NCI-H1436 (cell line): Measurements from ENCODE around the gene PALB2.

Experiments
- DNase-seq: peaks from one replicate; lab custom pipeline; 2025; lab: John Stamatoyannopoulos, UW

PALB2 gene

DNA sequence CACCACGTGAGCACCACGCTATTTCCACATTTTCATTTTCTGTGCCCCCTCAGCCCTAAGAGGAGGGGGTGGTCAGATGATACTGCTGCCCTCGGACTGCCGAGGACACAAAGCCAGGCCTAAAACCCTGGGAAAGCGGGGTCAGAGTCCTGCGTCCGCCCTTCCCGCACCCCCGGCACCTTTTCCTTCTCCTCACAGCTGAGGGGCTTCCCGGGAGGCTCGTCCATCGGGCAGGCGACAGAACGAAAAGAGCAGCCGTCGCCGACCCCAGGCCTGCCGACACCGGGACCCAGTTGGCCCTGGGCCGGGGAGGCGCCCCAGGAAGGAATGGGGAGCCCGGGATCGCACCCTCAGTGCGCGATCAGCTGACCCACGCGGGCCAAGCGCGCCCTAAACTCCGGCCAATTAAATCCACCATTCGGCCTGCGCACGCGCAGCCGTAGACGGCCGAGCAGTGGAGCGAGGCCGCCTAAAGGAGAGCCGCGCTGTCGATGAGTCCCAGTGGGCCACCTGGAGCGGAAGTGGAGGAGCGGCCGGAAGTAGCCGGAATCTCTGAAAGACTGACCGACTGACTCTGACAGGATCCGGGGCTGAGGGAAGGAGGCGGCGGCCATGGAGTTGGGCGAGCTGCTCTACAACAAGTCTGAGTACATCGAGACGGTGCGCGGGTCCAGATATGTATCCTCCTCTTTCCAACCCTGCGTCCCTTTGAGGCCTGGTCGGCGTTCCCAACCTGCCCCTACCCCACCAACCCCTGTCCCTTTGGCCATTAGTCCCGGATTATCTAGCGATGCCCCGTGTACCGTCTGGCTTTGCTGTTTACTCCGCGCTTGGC is at the start of gene PALB2, which contains the start of gene DCTN5:
TSS of gene PALB2 (minus strand) at position 380 of the 835 bp plus-strand sequence. CDS start at position 227, 153 bp downstream.
TSS of gene DCTN5 (plus strand) at position 536 of the 835 bp plus-strand sequence. CDS start at position 613, 77 bp downstream.
- DNase-seq: peak; percentile 90

DNA sequence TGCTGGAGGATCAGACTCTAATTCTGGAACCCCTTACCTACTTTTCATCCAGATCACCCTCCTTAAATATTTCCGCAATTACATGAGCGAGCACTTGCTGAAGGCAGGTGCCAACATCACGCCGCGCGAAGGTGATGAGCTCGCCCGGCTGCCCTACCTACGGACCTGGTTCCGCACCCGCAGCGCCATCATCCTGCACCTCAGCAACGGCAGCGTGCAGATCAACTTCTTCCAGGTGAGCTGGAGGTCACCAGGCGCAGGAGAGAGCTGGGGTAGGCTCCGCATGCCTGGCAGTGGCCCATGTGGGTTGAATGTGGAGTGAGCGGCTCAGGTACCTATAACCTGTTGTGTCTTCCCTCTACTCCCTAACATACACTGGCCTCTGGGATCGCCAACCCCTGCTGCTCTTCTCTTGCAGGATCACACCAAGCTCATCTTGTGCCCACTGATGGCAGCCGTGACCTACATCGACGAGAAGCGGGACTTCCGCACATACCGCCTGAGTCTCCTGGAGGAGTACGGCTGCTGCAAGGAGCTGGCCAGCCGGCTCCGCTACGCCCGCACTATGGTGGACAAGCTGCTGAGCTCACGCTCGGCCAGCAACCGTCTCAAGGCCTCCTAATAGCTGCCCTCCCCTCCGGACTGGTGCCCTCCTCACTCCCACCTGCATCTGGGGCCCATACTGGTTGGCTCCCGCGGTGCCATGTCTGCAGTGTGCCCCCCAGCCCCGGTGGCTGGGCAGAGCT is 48.5 kb upstream of the PALB2 start:
- no peak for DNase-seq

DNA sequence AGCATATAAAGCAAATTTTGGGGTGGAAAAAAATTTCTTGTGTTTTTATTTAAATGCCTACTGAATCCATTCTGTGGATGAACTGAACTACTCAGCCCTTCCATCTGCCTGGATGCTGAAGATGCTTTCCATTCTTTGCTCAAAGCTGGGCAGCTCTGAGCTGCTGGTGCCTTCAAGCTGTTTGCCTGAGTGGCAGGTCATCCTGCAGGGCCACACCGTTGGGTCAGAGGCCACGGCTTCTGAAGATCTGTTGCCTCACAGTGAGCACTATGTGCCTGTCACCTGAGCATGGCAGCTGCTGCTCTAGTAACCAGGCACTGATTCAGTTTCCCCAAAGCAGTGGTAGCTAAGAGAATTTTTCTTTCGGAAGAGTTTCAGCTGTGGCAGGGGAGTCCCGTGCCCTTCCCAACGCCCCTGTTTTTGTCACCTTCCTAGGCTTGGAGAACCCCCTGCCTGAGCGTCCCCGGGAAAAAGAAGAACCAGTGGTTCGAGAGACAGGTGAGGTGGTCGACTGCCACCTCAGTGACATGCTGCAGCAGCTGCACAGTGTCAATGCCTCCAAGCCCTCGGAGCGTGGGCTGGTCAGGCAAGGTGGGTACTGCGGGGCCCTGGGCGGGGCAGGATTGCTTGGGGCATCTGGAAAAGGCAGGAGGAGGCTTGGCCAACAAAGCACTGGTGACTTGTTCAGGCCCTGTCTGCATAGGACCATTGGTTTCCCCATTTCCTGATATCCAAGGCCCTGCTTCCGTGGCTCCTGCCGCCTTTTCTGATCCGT is 46.1 kb upstream of the PALB2 start:
- DNase-seq: no peak

DNA sequence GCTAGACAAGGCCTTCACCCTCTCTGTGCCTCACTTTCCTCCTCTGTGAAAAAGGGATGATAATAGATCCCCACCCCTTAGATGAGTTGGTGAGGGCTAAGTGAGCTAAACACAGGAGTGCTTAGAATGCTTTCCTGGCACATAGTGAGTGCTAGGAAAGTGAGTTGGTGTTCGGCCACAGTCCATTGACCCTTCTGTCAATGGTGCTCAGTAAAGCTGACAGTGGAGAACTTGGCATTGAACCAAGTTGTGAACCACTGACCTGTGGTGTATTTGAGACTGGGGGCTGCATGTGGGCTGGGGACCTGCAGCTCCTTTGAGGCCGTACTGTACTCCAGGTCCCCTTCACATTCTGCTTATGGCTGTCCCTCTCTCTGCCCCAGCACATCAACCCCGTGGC is 42.4 kb upstream of the PALB2 start:
- no peak for DNase-seq

DNA sequence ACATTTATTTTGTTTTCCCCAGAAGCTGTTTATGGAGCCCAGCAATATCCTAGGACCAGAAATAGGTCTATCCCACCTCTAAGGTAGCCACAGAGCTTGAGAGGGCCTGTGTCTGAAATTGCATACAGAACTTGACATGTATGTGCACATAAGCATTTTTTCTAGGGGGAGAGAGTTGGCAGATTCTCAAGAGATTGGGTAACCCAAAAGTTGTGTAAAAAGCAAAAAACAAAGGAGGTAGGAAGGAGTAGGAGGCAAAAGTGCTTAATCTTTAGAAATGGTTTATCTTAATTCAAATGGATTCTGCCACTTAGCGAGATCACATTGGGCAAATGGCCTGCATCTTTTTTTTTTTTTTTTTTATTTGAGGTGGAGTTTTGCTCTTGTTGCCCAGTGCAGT is 41.1 kb upstream of the PALB2 start:
- DNase-seq: no peak

DNA sequence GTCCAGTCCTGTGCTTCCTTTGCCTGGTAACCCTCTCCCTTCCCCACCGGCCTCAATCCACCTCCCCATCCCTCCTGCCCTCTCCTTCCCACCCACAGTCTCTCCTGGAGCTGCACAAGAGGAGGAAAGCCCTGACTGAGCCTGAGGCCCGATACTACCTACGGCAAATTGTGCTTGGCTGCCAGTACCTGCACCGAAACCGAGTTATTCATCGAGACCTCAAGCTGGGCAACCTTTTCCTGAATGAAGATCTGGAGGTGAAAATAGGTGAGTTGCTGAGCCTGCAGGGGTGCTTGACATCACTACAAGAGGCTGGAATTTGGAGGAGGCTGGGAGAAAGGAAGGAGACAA is 38.9 kb upstream of the PALB2 start:
- no peak for DNase-seq

DNA sequence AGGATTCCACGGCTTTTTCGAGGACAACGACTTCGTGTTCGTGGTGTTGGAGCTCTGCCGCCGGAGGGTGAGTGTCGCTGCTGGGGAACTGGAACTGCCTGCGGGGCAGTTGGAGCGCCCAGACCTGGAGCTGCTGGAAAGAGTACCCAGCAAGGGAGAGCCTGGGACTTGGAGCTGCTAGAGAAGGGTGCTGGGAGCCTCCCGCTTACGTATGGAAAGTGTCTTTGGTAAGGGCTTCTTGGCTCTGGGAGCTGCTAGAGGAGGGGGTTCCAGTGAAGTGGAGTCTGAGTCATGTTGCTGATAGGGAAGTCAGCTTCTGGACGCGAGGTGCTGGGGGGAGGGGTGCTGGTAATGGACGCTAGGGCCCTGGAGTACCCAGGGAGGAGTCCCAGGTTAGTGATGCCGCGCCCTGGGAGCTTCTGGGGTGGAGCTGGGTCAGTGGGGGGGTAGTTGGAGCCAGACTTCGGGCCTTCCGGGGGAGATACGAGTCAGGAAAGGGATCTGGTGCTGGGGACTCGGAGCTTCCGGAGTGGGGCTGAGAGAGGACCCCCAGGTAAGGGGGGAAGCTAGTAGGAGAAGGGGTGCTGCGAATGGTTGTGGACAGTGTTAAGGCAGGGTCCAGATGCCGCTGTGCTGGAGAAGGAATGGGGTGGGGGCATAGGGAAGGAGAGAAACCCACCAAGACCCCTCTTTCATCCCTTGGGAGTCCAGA is 38.3 kb upstream of the PALB2 start:
- DNase-seq: peak; percentile 0

DNA sequence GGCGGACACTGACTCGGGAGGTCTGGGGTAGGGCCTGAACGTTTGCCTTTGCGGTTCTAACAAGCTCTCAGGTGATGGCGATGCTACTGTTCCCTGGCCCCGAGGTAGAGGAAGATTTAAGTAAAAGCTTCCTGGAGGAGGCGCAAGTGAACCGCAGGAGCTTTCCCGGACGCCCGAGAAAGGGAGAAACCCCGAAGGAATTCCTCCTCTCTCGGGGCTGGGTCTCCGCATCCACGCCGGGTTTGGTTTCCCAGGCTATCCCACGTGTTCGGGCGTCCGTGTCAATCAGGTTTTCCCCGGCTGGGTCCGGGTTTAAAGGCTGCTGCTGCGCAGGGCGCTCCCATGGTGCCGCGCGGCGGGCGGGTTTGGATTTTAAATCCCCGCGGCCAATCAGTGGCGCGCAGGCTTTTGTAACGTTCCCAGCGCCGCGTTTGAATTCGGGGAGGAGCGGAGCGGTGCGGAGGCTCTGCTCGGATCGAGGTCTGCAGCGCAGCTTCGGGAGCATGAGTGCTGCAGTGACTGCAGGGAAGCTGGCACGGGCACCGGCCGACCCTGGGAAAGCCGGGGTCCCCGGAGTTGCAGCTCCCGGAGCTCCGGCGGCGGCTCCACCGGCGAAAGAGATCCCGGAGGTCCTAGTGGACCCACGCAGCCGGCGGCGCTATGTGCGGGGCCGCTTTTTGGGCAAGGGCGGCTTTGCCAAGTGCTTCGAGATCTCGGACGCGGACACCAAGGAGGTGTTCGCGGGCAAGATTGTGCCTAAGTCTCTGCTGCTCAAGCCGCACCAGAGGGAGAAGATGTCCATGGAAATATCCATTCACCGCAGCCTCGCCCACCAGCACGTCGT is 37.5 kb upstream of the PALB2 start, which contains the start of gene PLK1:
TSS of gene PLK1 (plus strand) at position 460 of the 844 bp plus-strand sequence. CDS start at position 504, 44 bp downstream.
- DNase-seq: peak; percentile 82

DNA sequence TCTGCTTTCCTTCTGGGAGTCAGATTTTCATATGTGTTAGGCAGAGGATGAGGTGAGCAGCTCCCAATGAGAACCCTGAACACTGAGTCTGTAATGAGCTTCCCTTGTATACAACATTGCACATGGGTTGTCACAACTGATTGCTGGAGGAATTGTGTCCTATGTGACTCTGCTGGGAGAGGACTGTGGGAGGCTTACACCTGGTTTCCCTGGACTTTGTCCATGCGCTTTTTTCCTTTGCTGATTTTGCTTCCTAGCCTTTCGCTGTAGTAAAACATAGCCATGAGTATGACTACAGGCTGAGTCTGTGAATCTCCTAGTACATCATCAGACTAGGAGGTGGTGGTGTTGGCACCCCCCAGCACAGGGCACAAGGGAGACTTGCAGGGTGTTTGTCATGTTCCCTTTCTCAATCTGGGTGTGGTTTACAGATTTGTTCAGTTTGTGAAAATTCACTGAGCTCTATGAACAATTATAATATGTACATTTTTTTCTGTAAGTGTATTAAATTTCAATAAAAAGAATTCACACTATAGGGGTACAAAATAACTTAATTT is 35.9 kb upstream of the PALB2 start:
- DNase-seq: no peak

DNA sequence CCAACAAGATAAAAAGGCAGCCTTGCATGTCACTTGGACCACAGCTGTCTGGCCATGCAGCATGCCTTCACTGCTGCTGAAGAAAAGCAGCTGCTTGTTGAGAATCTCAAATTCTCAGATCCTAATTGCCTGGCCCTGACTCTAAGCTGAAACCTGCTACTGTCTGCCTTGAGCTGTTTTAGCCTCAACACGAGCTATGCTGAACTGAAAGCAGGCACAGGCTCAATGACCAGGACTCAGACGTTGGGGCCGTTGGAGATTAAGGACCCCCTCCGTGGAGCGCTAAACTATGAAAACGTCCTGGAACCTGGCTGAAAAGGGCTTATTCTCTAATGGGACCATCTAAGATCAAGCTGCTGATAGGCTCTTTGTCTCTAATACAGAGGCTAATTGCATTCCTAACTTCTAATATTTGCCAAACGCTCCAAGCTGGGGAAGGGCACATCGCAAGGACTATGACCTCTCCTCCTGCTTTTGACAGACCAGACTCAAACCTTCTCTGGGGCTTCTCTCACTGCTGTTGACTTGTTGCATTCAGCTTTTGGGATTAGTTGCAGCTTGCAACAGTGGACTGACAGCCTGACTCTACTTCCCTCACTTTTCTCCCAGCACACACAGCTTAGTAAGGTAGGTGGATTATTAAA is 33.0 kb upstream of the PALB2 start:
- DNase-seq: no peak

DNA sequence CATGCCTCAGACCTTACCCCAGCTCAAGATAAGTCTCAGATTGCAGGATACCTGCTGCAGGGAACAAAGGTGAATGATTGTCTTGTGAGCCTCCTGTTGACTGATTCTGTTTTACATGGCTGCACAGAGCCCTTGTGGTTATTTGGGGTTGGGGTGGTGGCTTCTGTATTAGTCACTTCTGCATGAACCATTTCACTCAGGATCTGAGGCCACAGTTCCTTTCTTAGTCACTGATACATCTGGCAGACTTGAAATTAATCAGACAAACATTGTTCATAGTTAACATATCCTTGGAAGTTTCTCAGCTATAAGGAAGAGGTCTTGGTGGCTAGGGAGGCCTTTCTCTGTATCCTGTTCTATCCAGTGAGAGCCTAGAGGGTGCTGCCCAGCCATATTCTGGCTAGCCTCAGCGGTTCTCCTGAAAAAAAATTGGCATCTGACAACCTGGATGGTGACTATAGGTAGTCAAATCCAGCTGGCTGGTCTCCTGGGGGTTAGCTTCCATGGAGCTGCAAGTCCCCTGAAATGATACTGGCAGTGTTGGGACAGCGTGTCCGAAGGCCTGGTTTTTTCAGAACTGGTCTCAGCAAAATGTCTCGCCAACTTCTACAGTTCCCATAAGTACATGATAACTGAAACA is 29.1 kb upstream of the PALB2 start:
- DNase-seq: no peak

DNA sequence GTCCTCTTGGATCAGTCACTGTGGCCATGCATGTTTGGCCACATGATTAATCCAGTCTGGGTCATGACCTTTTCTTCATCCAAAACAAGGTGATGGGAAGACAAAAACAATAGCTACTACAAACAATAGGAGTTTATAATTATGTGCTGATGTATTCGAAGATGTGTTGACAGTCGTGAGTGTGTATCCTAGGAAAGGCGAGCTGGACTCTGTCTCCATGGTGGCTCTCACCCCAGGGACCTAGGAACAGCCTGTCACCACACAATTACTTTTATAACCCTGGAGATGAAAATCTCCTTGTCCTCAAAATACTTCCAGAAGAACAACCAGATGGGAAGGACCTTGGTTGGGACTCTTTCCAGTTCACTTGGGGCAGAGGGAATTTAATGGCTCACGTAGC is 27.8 kb upstream of the PALB2 start:
- no peak for DNase-seq

DNA sequence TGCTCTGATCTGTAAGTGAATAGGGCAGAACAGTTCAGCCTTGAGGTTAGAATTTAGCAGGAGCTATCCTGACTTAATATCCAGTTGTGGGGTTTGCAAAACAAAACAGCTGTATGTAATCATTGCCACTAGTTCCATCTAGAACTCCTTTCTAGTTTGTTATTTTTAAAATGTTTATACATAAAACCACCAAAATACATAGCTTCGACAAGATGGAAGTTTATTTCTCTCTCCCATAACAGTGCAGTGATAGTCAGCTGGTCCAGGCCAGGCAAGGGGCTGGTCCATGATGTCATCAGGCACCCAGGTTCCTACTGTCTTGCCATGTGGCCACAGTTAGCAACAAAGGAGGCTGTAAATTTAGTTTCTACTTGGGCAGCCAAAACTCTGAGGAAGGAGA is 27.1 kb upstream of the PALB2 start:
- no peak for DNase-seq

DNA sequence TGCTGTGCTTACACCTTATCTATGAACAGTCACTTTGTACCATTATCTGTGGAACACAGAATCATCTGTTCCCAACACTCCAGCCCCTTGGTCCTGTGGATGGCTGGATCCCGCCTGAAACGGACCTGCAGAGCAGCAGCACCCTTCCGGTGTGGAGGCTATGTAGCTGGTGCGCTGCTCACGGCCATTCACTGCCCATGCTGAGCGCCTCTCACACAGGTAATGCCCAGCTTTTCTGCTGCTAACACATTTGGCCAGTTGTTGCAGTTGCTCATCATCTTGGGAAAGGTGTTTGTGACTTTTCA is 26.2 kb upstream of the PALB2 start:
- no peak for DNase-seq

DNA sequence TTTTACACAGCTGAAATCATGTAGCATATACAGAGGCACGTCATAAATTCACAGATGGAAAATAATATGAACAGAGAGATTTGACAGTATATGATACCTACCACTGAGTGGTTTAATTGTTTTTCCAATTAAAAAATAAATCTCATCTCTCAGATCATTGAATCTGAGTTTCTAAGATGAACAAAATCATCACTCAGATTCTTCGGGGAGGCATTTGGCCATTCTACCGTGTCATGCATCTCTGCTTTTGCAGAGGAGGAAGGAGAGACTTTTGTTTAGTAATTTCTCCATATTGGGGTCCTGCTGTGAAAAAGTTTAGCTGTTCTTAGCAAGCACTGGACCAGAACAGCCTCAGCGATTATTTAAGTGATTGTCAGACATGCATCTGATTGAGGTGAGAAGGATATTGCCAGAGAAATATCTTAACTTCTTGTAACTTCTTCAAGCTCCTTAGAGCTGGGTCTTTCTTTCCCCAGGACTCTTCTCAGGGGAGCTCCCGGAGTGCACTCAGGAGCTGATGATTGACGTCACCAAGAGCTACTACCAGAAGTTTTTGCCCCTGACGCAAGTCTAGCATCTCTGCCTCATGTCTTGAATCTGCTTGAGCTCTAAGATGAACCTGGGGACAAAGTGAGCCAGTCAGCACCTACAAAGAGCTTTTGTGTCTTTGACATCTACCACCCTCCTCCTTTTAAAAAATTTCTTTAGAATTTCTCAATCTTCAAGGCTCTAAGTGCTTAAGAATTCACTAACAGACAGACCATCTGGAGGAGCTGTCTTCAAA is 25.7 kb upstream of the PALB2 start:
- no peak for DNase-seq

DNA sequence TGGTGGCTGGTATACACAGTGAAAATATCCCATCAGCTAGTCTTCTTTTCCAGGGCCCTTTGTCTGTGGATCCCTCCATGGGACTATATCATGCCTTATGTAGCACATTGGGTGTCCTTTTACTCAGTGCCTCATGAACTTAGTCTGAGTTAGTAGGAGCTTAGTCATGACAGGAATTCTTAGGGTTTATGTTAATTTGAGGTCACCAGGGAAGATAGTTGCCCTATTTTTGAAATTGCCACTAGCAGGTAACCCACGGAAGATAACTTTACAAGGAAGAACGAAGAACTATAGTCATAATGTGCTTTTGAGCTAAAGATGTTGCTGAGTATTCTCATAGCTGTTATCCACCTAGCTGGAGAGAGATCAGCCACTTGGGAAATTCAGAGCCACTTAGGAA is 22.8 kb upstream of the PALB2 start:
- no peak for DNase-seq

DNA sequence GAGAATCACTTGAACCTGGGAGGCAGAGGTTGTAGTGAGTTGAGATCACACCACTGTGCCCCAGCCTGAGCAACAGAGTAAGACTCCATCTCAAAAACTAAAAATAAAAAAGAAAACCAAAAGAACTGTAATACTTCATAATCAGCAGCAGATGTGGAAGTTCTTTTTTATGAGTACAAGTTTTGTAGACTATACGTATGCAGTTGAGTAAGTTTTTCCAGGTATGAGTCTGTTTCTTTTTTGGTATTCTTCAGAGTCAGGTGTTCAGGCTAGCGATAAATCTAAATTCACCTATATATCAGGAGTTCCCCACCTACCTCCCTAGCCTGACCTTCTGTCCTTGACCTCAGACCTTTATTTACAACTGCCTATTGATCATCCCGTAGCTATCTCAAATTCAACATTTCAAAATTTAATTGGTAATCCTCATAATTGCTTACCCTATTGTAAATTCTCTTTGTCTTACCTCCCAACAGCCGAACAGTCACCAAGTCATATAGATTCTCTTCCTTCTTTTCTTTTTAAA is 10.9 kb upstream of the PALB2 start:
- DNase-seq: no peak

DNA sequence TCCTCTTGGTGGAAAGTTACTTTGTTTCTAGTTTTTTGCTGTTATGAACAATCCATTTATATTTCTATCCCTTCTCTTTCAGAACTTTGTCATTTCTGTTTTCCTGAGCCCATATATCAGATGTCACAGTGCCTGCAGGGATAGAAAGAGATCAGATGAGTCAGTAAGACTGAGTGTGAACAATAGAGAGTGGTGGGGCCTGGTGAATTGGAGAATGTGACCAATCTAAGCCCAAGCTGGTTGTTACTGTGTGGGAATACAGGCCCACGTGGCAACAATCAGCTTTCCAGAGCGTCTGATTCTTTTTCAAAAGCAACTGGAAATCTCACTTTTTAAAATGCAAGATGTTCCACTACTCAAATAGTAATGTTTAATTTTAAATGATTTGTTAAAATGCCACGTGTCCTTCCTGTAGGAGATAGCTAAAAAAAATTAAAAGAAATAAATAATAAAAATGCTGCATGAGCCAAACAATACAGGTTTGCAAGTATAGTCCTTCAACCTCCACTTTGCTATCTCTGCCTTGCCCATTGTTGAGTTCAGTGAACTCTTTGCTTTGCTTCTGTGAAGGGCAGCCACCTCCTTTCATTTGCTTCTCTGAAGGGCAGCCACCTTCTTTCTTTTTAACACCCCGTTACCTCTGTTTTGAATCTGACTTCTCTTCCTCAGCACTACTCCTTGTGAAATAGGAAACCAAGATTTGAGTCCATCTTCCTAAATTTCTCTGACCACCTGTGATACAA is 9.7 kb upstream of the PALB2 start:
- DNase-seq: no peak
